ENCODE results near the gene BCL6B.

BCL6B gene

DNA sequence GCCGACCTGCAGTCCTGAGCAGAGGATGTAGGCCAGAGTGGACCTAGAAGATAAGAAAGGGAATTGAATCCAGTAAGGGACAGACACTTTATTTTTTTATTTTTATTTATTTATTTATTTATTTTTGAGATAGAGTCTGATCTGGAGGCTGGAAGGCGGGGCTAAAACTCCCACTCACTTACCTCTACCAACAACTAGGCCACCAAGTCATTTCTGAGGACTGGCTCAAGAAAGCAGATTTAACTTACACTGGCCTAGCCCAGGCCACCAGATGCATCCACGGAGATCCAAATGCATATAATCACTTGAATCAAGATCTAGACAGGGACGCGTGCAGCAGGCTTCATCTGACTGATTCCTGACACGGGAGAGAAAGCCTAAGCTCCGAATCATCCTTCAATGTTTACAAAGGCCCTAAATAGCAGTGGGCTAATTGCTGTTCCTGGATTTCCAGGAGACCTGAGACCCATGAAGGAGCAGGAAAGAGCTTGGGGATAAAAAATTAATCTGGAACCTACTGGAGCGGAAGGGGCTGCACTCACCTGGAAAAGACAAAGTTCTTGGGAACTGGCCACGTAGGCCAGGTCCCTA is 28.1 kb upstream of the BCL6B start:
- TF ChIP-seq, protein P1, sequence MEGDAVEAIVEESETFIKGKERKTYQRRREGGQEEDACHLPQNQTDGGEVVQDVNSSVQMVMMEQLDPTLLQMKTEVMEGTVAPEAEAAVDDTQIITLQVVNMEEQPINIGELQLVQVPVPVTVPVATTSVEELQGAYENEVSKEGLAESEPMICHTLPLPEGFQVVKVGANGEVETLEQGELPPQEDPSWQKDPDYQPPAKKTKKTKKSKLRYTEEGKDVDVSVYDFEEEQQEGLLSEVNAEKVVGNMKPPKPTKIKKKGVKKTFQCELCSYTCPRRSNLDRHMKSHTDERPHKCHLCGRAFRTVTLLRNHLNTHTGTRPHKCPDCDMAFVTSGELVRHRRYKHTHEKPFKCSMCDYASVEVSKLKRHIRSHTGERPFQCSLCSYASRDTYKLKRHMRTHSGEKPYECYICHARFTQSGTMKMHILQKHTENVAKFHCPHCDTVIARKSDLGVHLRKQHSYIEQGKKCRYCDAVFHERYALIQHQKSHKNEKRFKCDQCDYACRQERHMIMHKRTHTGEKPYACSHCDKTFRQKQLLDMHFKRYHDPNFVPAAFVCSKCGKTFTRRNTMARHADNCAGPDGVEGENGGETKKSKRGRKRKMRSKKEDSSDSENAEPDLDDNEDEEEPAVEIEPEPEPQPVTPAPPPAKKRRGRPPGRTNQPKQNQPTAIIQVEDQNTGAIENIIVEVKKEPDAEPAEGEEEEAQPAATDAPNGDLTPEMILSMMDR (IDR thresholded peaks at IDR 0.05; ENCODE audit: low read depth, low read length) = no peak

DNA sequence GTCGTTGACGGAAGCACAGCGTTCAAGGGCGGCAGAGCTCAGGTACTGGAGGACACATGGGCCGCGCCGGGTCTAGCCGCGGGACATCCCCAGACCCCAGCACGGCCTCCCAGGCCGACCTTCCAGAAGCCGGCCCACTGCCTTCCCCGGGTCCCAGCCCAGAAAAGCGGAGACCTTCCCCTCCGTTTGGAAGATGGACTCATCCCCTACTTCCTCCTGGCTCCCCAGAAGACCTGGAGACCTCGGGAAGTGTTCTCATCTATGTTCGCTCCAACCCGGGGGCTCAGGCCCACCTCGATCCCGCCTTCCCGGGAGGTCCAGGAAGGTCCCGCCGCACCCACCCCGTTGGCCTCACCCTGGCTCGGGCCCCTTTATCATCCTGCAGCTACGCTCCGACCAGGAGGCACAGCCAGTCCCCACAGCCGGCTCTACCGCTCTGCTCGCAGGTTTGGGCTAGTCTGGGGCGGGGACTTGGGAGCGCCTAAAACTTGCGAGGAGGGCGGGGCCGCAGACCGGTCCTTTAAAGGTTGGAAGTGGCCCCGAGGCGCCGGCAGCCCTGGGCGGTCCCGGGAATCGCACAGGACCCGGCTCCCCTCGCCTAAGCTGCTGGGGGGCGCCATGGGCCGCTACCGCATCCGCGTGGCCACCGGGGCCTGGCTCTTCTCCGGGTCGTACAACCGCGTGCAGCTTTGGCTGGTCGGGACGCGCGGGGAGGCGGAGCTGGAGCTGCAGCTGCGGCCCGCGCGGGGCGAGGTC is 27.2 kb upstream of the BCL6B start, which contains the start of gene ALOX12:
ALOX12 (plus strand) TSS at position 550 of the 756 bp plus-strand sequence; CDS start at position 619, 69 bp downstream.
- TF ChIP-seq, protein P1 (IDR thresholded peaks at IDR 0.05; ENCODE audit: low read depth, low read length) = no peak
- DNase-seq (ENCODE audit: extremely low read depth, low read depth) = no peak

More for the DNA sequence above, 28.1 kb upstream of the BCL6B start:
- DNase-seq (ENCODE audit: extremely low read depth, low read depth) = no peak

DNA sequence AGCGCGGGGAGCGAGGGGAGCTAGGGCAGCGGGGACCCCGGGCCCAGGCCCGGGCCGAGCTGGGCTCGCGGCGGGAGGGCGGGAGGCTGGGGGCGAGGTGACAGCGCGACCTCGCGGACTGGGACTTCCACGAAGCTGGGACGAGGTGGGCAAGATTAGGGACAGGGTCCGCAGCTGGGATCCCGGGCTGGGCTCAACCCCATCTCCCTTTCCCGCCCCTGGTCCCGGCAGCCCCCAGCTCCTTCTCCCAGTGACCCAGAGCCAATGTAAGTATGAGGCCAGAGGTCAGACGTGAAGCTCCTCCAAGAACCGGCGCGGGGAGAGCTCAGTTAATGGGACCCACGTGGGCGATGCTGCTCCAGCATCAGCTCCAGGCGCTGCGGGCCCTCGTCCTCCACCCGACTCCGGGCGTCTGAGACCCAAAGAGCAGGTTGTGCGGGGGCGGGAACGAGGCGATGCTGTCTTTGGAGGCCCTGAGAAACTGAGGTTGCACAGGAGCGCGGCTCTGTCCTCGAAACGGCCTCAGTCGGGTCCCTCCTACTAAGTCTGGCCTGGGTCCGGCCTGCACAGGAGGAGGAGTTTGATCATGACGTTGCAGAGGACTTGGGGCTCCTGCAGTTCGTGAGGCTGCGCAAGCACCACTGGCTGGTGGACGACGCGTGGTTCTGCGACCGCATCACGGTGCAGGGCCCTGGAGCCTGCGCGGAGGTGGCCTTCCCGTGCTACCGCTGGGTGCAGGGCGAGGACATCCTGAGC is 26.4 kb upstream of the BCL6B start:
- TF ChIP-seq, protein P1 (IDR thresholded peaks at IDR 0.05; ENCODE audit: low read depth, low read length) = no peak
- no peak for DNase-seq (ENCODE audit: extremely low read depth, low read depth)

DNA sequence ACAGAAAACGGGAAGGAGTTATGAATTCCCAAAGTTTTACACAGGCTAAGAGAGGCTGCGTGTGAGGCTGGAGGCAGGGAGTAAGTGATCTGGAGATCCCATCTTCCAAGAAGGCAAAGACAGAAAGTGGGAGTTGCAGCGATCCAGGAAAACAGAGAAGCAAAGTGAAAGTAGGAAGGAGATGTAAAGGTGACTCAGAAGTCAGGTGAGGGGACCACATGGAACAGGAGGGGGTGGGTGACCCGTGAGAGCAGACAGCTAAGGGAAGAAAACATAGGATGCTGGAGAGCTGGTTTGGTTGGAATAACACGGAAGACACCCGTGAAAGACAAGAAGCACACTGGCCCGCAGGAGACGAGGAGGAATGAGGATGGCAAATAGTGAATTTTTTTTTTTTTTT is 25.7 kb upstream of the BCL6B start:
- DNase-seq (ENCODE audit: extremely low read depth, low read depth) = no peak

DNA sequence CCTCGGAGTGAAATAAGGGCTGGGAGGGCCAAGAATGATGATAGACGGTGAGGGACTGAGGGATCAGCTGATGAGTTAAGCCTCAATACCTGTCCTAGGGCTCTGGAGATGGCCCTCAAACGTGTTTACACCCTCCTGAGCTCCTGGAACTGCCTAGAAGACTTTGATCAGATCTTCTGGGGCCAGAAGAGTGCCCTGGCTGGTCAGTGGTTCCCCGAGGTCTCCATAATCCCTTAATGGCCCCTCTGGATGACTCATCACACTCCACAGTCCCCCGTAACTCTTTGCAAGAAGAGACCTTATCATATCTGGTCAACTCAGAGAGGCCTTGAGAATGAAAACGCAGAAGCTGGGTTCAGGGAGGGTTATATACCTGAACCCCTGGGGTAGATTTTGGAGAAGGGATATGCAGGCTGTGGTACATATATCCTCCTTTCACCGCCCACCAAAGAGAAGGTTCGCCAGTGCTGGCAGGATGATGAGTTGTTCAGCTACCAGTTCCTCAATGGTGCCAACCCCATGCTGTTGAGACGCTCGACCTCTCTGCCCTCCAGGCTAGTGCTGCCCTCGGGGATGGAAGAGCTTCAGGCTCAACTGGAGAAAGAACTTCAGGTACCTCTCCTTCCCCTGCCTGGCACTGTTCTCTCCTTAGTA is 23.9 kb upstream of the BCL6B start:
- TF ChIP-seq, protein P1 (IDR thresholded peaks at IDR 0.05; ENCODE audit: low read depth, low read length) = no peak
- no peak for DNase-seq (ENCODE audit: extremely low read depth, low read depth)

More for the DNA sequence above, 25.7 kb upstream of the BCL6B start:
- TF ChIP-seq, protein P1 (IDR thresholded peaks at IDR 0.05; ENCODE audit: low read depth, low read length) = no peak

DNA sequence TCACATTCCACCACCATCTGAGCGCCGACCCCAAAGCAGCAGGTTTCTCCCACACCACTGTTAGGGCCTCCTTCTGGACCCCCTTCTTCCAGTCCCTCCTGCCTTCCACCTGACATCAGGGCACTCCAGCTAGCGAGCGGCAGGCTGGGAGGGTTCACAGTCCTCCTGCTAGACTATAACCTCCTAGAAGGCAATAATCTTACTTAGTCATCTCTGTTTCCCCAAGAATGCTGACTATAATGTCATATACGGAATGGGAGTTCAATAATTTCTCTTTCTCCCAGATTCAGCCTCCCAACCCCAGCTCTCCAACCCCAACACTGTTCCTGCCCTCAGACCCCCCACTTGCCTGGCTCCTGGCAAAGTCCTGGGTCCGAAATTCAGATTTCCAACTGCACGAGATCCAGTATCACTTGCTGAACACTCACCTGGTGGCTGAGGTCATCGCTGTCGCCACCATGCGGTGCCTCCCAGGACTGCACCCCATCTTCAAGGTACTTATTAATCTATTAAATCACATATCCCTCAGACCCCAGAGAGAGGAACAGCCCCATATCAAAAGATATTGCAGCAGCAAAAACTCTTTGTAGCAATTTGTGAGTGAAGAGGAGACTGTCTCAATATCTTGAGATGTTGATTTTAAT is 21.4 kb upstream of the BCL6B start:
- DNase-seq (ENCODE audit: extremely low read depth, low read depth) = no peak
- TF ChIP-seq, protein P1 (IDR thresholded peaks at IDR 0.05; ENCODE audit: low read depth, low read length) = peak; percentile 56

All from AG09319 (cell line).